Smooth muscle cell (in vitro differentiated cells): ENCODE results near the gene NOVA2. TPM values are rescaled to one million over a fixed set of nuclear protein-coding genes. Genes with fewer than 3 reads are reported as not detected.

Experiments
- DNase-seq: peaks from one replicate; lab custom pipeline; 2025; ENCODE audit not compliant: unreplicated experiment; lab: John Stamatoyannopoulos, UW
- H2AFZ ChIP-seq: fragments of 200-600 bp; sonication (generic); 2 replicates; pipeline ENCODE4 v1.6.0; 2016; ENCODE audit warnings: antibody characterized with exemption, low read depth, mild to moderate bottlenecking
- H3F3A ChIP-seq: fragments of 200-600 bp; sonication (generic); 2 replicates; pipeline ENCODE4 v1.6.0; 2017; ENCODE audit warnings: antibody characterized with exemption, low read depth
- H3K27ac ChIP-seq: fragments of 200-600 bp; sonication (generic); 2 replicates; pipeline ENCODE4 v1.5.1; 2016; ENCODE audit warnings: low read depth, mild to moderate bottlenecking
- H3K27me3 ChIP-seq: fragments of 200-600 bp; sonication (generic); 2 replicates; pipeline ENCODE4 v1.6.1; 2016; ENCODE audit warnings: low read depth, mild to moderate bottlenecking
- H3K36me3 ChIP-seq: fragments of 200-600 bp; sonication (generic); 2 replicates; pipeline ENCODE4 v1.5.1; 2016; ENCODE audit warnings: low read depth
- H3K4me1 ChIP-seq: fragments of 200-600 bp; sonication (generic); 2 replicates; pipeline ENCODE4 v1.5.1; 2016; ENCODE audit warnings: low read depth
- H3K4me2 ChIP-seq: fragments of 200-600 bp; sonication (generic); 2 replicates; pipeline ENCODE4 v1.6.0; 2016; ENCODE audit warnings: mild to moderate bottlenecking
- H3K4me3 ChIP-seq: fragments of 200-600 bp; sonication (generic); 2 replicates; pipeline ENCODE4 v1.5.1; 2016; ENCODE audit warnings: mild to moderate bottlenecking
- H3K79me2 ChIP-seq: fragments of 200-600 bp; sonication (generic); 2 replicates; pipeline ENCODE4 v1.6.0; 2016; ENCODE audit warnings: low read depth, mild to moderate bottlenecking
- H3K9ac ChIP-seq: fragments of 200-600 bp; sonication (generic); 2 replicates; pipeline ENCODE4 v1.6.0; 2016; ENCODE audit warnings: low read depth
- H3K9me3 ChIP-seq: fragments of 200-600 bp; sonication (generic); replicated peaks from 2 replicates; pipeline ENCODE4 v1.5.1; 2016; ENCODE audit warnings: low read depth
- H4K20me1 ChIP-seq: fragments of 200-600 bp; sonication (generic); 2 replicates; pipeline ENCODE4 v1.6.0; 2016; ENCODE audit warnings: low read depth
- CTCF ChIP-seq: fragments of 200-600 bp; sonication (generic); IDR thresholded peaks from 2 replicates; pipeline ENCODE4 v1.5.1; 2017; ENCODE audit warnings: borderline replicate concordance, mild to moderate bottlenecking, antibody characterized with exemption; ENCODE audit not compliant: insufficient read depth, poor library complexity, severe bottlenecking
- WGBS: methylation state at CpG from one replicate; pipeline ENCODE4 v1.1.7; 2016; ENCODE audit warnings: low lambda C conversion rate; 5-methylcytosine and 5-hydroxymethylcytosine counted together
- polyA plus RNA-seq: library from polyadenylated mRNA; unstranded; fragments of >200 nt; fragmentation: Nextera tagmentation; extraction: Ambion mirVana; gene quantifications from 2 replicates; pipeline ENCODE4 v1.2.1, GENCODE V29; 2016
- total RNA-seq: library from RNA; depleted of rRNA; stranded (reverse); fragments of >200 nt; gene quantifications from 2 replicates; pipeline ENCODE4 v1.2.3, GENCODE V29; 2014

The NOVA2 gene
- total and polyA plus RNA-seq, 2 experiments from 2014 or later, result 0.04 to 0.24 TPM

DNA sequence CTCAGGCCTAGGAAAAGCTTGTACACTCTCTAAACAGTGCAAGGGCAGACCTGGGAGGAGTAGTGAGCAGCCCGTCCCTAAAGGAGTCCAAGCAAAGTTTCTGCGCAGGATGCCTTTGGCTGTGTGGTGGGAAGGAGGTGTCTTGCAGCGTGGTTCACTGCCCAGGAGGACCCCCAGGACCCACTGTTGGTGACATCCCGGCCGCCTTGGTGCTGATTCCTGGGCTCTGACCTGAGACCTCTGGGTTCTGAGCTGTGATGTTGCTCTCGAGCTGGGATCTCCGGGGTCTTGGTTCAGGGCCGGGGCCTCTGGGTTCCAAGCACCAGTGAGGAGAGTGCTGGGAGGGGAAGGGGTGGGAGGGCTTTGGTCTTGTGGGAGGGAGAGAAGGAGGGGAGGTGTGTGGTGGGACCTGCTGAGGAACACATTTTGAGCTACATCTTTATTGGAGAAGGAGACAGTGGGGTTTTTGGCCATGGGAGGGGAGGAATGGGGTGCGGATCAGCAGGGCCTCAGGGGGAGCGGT, 45.1 kb upstream of the NOVA2 start:
- Histone ChIP-seq H3K4me2 (no peak overlapping the region), H3K79me2 (no peaks in the 10 kb centered on the region), H2AFZ (no peak overlapping the region), H3K9me3 (no peaks in the 10 kb centered on the region), H3K27me3 (peaks cover 28% of the 10 kb centered on the region), H4K20me1 (peaks cover 26% of the 10 kb centered on the region), H3K9ac (no peak overlapping the region), H3K4me1 (peaks cover 4% of the 10 kb centered on the region), H3F3A (no peaks in the 10 kb centered on the region), H3K4me3 (no peak overlapping the region), H3K27ac (no peak overlapping the region), H3K36me3 (no peaks in the 10 kb centered on the region)
- 95% methylated on average over 10 of the region's 10 CpGs for WGBS
- TF ChIP-seq CTCF, result no peak
- DNase-seq, result no peak

GRCh38 chr19:46017874-46018675, 44.4 kb upstream of the NOVA2 start:
- Histone ChIP-seq H3K4me3 (no peak overlapping the region), H3K4me2 (no peak overlapping the region)

GRCh38 chr19:46017095-46017429, 43.4 kb upstream of the NOVA2 start:
- Histone ChIP-seq H3K79me2 (no peaks in the 10 kb centered on the region), H3K4me1 (peaks cover 4% of the 10 kb centered on the region), H3K9ac (no peak overlapping the region), H3K4me3 (no peak overlapping the region), H3K27ac (no peak overlapping the region), H2AFZ (no peak overlapping the region), H3F3A (no peaks in the 10 kb centered on the region), H3K9me3 (no peaks in the 10 kb centered on the region), H3K4me2 (no peak overlapping the region), H4K20me1 (peaks cover 26% of the 10 kb centered on the region), H3K36me3 (no peaks in the 10 kb centered on the region), H3K27me3 (peaks cover 37% of the 10 kb centered on the region)
- WGBS, result 72% methylated on average over 7 of the region's 7 CpGs
- no peak for TF ChIP-seq CTCF
- no peak for DNase-seq

More at GRCh38 chr19:46017874-46018675, 44.4 kb upstream of the NOVA2 start:
- H3K79me2 ChIP-seq, result no peaks in the 10 kb centered on the region
- H4K20me1 ChIP-seq, result peaks cover 26% of the 10 kb centered on the region
- peaks cover 35% of the 10 kb centered on the region for H3K27me3 ChIP-seq
- no peaks in the 10 kb centered on the region for H3K36me3 ChIP-seq
- DNase-seq, result no peak
- H3K9me3 ChIP-seq, result no peaks in the 10 kb centered on the region
- peaks cover 4% of the 10 kb centered on the region for H3K4me1 ChIP-seq
- no peak overlapping the region for H3K9ac ChIP-seq
- WGBS, result over 99% methylated on average over 14 of the region's 15 CpGs
- no peak overlapping the region for H3K27ac ChIP-seq
- no peak overlapping the region for H2AFZ ChIP-seq
- no peaks in the 10 kb centered on the region for H3F3A ChIP-seq
- TF ChIP-seq CTCF, result no peak
